Measurements from ENCODE around the gene DOCK6.

The DOCK6 gene

GRCh38 chr19:11252665-11253355, 9.5 kb downstream of the DOCK6 start:
- Histone ChIP-seq H3K4me1 (peaks cover 0 to under 1% (median 0%) of the 10 kb centered on the region in 4 donors), H3K36me3 (peaks cover 7 to 53% (median 41%) of the 10 kb centered on the region in 3 donors)

GRCh38 chr19:11251650-11252314, 10.5 kb downstream of the DOCK6 start:
- peaks cover 7 to 63% (median 47%) of the 10 kb centered on the region in 3 donors for H3K36me3 ChIP-seq

More at GRCh38 chr19:11252665-11253355, 9.5 kb downstream of the DOCK6 start:
- no peaks in the 10 kb centered on the region for H3K27me3 ChIP-seq
- no peak overlapping the region for H3K27ac ChIP-seq
- no peak overlapping the region for H3K4me3 ChIP-seq
- intact Hi-C loops (cut with DNase I; ENCODE audit: low total_unique reads) = no loop called here
- no peak for DNase-seq
- H3K9me3 ChIP-seq = no peaks in the 10 kb centered on the region
- TF ChIP-seq, protein P1, sequence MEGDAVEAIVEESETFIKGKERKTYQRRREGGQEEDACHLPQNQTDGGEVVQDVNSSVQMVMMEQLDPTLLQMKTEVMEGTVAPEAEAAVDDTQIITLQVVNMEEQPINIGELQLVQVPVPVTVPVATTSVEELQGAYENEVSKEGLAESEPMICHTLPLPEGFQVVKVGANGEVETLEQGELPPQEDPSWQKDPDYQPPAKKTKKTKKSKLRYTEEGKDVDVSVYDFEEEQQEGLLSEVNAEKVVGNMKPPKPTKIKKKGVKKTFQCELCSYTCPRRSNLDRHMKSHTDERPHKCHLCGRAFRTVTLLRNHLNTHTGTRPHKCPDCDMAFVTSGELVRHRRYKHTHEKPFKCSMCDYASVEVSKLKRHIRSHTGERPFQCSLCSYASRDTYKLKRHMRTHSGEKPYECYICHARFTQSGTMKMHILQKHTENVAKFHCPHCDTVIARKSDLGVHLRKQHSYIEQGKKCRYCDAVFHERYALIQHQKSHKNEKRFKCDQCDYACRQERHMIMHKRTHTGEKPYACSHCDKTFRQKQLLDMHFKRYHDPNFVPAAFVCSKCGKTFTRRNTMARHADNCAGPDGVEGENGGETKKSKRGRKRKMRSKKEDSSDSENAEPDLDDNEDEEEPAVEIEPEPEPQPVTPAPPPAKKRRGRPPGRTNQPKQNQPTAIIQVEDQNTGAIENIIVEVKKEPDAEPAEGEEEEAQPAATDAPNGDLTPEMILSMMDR (IDR thresholded peaks at IDR 0.05) = no peak

DNA sequence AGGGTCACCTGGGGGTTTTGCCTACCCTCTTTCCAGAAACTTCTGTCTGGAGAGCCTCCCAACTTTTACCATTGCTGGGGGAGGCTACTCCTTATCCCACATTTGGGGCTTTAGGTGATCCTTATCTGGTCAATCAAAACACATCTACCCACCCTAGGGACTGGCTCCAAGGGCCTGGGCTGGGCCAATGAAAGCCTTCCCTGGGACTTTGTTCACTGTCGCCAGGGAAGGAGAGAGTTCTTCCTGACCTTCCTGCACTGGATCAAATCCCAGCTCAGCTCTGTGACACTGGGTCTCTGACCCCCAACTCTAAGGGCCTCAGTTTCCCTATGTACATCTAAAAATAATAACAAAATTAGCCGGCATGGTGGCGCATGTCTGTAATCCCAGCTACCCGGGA, 11.1 kb downstream of the DOCK6 start:
- Histone ChIP-seq H3K9me3 (no peaks in the 10 kb centered on the region), H3K27ac (no peak overlapping the region), H3K4me3 (no peak overlapping the region), H3K36me3 (peaks cover 7 to 69% (median 47%) of the 10 kb centered on the region in 3 donors), H3K4me1 (peaks cover 0 to 8% (median 4%) of the 10 kb centered on the region in 4 donors), H3K27me3 (no peaks in the 10 kb centered on the region)
- intact Hi-C loops (cut with DNase I; ENCODE audit: low total_unique reads) = no loop called here
- no peak for DNase-seq
- TF ChIP-seq, protein P1 (IDR thresholded peaks at IDR 0.05) = no peak

More at GRCh38 chr19:11251650-11252314, 10.5 kb downstream of the DOCK6 start:
- TF ChIP-seq, protein P1 (IDR thresholded peaks at IDR 0.05) = no peak
- peaks cover 0 to 8% (median 4%) of the 10 kb centered on the region in 4 donors for H3K4me1 ChIP-seq
- H3K9me3 ChIP-seq = no peaks in the 10 kb centered on the region
- H3K27me3 ChIP-seq = no peaks in the 10 kb centered on the region
- H3K27ac ChIP-seq = no peak overlapping the region
- intact Hi-C loops (cut with DNase I; ENCODE audit: low total_unique reads) = no loop called here
- H3K4me3 ChIP-seq = no peak overlapping the region
- DNase-seq = no peak

- peaks cover 0 to 9% (median 4%) of the 10 kb centered on the region in 4 donors for H3K4me1 ChIP-seq
- TF ChIP-seq, protein P1 (IDR thresholded peaks at IDR 0.05) = no peak
- DNase-seq = no peak
- intact Hi-C loops (cut with DNase I; ENCODE audit: low total_unique reads) = no loop called here
- no peaks in the 10 kb centered on the region for H3K27me3 ChIP-seq
- no peak overlapping the region for H3K4me3 ChIP-seq
- peaks cover 7 to 75% (median 47%) of the 10 kb centered on the region in 3 donors for H3K36me3 ChIP-seq
- no peak overlapping the region for H3K27ac ChIP-seq
- H3K9me3 ChIP-seq = no peaks in the 10 kb centered on the region
These were observed 13.5 kb downstream of the DOCK6 start for GRCh38 chr19:11248852-11249251.

- no peak for DNase-seq
- TF ChIP-seq, protein P1 (IDR thresholded peaks at IDR 0.05) = no peak
- no peaks in the 10 kb centered on the region for H3K27me3 ChIP-seq
- peak overlapping the region; percentile 16 to 32 for H3K27ac ChIP-seq
- H3K9me3 ChIP-seq = no peaks in the 10 kb centered on the region
- H3K36me3 ChIP-seq = peaks cover 7 to 74% (median 47%) of the 10 kb centered on the region in 3 donors
- peaks cover 0 to 14% (median 6%) of the 10 kb centered on the region in 4 donors for H3K4me1 ChIP-seq
- intact Hi-C loops (cut with DNase I; ENCODE audit: low total_unique reads) = no loop called here
- H3K4me3 ChIP-seq = no peak overlapping the region
These were observed 14.4 kb downstream of the DOCK6 start for GRCh38 chr19:11247934-11248333.
